Endothelial cell (in vitro differentiated cells): ENCODE data around the gene ING5. TPM values are rescaled to one million over a fixed set of nuclear protein-coding genes. Genes with fewer than 3 reads are reported as not detected.

Source experiments
- DNase-seq: peaks from one replicate; pipeline ENCODE4 v3.0.0; 2021; ENCODE audit warnings: low spot score
- H3K27ac Mint-ChIP-seq: one replicate; pipeline ENCODE4 v1.8.0; 2021; ENCODE audit warnings: mixed read lengths, inconsistent platforms; ENCODE audit not compliant: unreplicated experiment
- H3K27me3 Mint-ChIP-seq: one replicate; pipeline ENCODE4 v1.8.0; 2021; ENCODE audit warnings: mild to moderate bottlenecking, moderate library complexity, mixed read lengths, inconsistent platforms; ENCODE audit not compliant: unreplicated experiment
- H3K36me3 Mint-ChIP-seq: one replicate; pipeline ENCODE4 v1.8.0; 2021; ENCODE audit warnings: mild to moderate bottlenecking, low read depth, mixed read lengths, inconsistent platforms; ENCODE audit not compliant: unreplicated experiment
- H3K4me1 Mint-ChIP-seq: one replicate; pipeline ENCODE4 v1.8.0; 2021; ENCODE audit warnings: mild to moderate bottlenecking, mixed read lengths, inconsistent platforms; ENCODE audit not compliant: unreplicated experiment
- H3K4me3 Mint-ChIP-seq: one replicate; pipeline ENCODE4 v1.8.0; 2021; ENCODE audit warnings: mild to moderate bottlenecking, mixed read lengths, inconsistent platforms; ENCODE audit not compliant: unreplicated experiment
- H3K9me3 Mint-ChIP-seq: one replicate; pipeline ENCODE4 v1.8.0; 2021; ENCODE audit warnings: mixed read lengths, inconsistent platforms; ENCODE audit not compliant: unreplicated experiment
- total RNA-seq: library from RNA; stranded (reverse); fragmentation: NEBNext Ultra II Directional; extraction: Animal tissue kit (Norgen Biotek cat#: 25700); gene quantifications from one replicate; pipeline ENCODE4 v1.2.1, GENCODE V29; 2021; ENCODE audit not compliant: unreplicated experiment
- TF ChIP-seq, protein P1 (sequence below): fragments of 200-600 bp; sonication (generic); IDR thresholded peaks from one replicate; pipeline ENCODE4 v1.5.0; 2021; ENCODE audit warnings: antibody characterized with exemption; ENCODE audit not compliant: unreplicated experiment

ING5 gene
- total RNA-seq, 1 donor from 2014 or later: 19.9 TPM

DNA sequence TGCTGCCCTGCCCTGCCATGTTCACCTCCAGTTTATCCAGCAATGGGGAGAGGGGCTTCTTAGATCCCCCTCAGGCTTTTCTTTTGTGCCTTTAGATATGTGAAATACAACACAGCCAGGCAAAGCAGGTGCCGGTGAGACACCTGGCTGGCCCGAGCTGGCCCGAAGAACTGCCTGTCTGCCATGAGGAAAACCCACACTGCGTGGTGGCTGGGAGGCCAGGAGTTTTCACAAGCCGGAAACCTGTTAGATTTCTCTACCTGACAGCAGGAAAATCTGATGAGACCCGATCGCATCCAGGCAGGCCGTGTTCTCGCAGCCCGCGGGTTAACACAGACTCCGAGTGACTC lies 69.1 kb downstream of the ING5 start:
- no peak overlapping the region for H3K27ac Mint-ChIP-seq

DNA sequence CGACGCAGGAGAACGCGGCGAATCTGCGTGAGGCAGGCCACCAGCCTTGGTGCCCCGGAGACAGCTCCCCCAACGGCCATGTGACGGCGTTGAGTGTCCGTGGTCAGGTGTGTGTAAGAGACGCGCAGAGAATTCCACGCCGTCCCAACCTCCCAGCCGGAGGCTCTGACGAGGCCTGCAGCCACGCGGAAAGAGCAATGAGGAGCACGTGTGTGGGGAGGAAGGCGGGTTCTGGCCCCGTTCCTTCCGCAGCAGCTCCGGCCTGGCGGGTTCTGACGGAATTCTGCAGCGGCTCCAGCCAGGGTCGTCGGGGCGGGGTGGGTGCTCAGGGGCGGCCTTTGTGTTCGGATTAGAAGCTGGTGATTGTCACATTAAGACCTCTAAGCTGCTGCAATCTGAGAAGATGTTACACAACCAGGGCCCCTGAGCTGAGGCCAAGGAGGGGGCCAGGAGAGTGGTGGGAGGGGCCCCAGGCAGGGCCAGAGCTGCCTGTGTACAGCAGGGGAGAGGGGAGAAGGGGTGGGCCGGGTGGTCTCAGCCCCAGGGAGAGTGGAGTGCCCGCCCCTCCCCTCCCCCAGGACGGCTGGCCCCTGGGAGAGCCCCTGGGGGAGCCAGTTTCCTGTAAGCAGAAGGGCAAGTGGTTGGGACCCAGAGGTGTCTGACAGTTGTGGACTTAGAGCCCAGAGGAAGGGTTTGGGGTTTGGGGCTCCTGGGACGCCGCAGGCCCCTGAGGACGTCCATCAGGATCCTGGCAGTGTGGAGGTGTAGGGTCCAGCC lies 69.6 kb downstream of the ING5 start:
- H3K36me3 Mint-ChIP-seq: peaks cover 3% of the 10 kb centered on the region
- H3K27me3 Mint-ChIP-seq: no peaks in the 10 kb centered on the region
- H3K4me3 Mint-ChIP-seq: no peak overlapping the region
- no peaks in the 10 kb centered on the region for H3K9me3 Mint-ChIP-seq
- TF ChIP-seq, protein P1, sequence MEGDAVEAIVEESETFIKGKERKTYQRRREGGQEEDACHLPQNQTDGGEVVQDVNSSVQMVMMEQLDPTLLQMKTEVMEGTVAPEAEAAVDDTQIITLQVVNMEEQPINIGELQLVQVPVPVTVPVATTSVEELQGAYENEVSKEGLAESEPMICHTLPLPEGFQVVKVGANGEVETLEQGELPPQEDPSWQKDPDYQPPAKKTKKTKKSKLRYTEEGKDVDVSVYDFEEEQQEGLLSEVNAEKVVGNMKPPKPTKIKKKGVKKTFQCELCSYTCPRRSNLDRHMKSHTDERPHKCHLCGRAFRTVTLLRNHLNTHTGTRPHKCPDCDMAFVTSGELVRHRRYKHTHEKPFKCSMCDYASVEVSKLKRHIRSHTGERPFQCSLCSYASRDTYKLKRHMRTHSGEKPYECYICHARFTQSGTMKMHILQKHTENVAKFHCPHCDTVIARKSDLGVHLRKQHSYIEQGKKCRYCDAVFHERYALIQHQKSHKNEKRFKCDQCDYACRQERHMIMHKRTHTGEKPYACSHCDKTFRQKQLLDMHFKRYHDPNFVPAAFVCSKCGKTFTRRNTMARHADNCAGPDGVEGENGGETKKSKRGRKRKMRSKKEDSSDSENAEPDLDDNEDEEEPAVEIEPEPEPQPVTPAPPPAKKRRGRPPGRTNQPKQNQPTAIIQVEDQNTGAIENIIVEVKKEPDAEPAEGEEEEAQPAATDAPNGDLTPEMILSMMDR: no peak
- H3K27ac Mint-ChIP-seq: no peak overlapping the region
- DNase-seq: no peak
- H3K4me1 Mint-ChIP-seq: peaks cover 2% of the 10 kb centered on the region

More for the DNA sequence above, 69.1 kb downstream of the ING5 start:
- no peaks in the 10 kb centered on the region for H3K9me3 Mint-ChIP-seq
- H3K4me1 Mint-ChIP-seq: peaks cover 2% of the 10 kb centered on the region
- H3K36me3 Mint-ChIP-seq: no peaks in the 10 kb centered on the region
- H3K27me3 Mint-ChIP-seq: no peaks in the 10 kb centered on the region
- no peak for DNase-seq
- H3K4me3 Mint-ChIP-seq: no peak overlapping the region
- TF ChIP-seq, protein P1: no peak

DNA sequence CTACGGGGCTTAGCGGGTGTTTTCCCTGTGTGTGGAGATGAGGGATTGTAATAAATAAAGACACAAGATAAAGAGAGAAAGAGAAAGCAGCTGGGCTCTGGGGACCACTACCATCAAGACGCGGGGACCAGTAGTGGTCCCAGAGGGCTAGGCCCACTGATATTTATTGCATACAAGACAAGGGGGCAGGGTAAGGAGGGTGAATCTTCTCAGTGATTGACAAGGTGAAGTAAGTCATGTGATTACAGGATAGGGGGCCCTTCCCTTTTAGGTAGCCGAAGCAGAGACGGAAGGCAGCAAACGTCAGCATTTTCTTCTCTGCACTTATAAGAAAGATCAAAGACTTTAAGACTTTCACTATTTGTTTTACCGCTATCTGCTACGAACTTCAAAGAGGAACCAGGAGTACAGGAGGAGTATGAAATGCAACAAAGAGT lies 70.2 kb downstream of the ING5 start:
- no peaks in the 10 kb centered on the region for H3K27me3 Mint-ChIP-seq
- no peaks in the 10 kb centered on the region for H3K9me3 Mint-ChIP-seq
- no peak for DNase-seq
- H3K27ac Mint-ChIP-seq: peak overlapping the region; percentile 25
- TF ChIP-seq, protein P1: no peak
- no peak overlapping the region for H3K4me3 Mint-ChIP-seq
- peaks cover 3% of the 10 kb centered on the region for H3K36me3 Mint-ChIP-seq
- H3K4me1 Mint-ChIP-seq: peaks cover 2% of the 10 kb centered on the region

DNA sequence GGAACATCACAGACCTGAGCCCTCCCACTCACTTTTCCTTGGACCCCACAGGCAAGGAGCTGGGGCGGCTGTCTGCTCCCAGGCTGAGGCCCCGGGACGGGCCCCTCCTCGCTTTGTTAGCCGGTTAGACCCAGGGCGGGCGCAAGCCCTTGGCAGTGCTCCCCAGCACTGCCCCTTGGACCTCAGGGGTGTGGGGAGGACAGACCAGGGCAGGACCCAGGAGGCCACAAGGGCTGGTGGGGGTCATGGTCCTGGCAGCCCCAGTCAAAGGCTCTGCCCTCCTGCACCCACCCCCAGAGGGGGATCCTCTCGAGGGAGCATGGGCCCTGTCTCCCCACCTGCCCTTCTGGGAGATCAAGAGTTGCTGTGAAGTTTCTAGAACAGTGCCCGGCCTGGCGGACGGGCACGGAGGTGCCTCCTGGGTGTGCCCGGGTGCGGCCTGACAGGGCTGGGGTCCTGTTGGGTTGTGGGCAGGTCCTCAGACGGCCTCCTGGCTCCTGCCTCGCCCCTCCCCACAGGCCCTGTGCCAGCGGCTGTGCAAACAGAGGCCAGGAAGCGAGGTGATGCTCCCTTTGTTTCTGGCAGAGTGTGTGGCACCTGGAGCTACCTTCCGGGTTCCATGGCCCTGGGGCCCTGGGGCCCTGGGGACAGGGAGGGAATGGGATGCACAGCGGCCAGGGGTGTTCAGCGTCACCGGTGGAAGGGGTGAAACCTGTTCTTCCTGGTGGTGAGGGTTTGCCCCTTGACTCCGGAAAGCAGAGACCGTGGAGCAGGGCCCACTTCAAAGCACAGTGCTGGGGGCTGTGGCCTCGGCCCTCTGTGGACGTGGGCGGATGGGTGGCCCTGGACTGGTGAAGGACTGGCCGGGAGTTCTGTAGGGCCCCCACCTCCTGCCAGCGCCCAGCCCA lies 71.9 kb downstream of the ING5 start:
- H3K36me3 Mint-ChIP-seq: peaks cover 3% of the 10 kb centered on the region
- no peak overlapping the region for H3K4me3 Mint-ChIP-seq
- TF ChIP-seq, protein P1: no peak
- peak; percentile 2 for DNase-seq
- H3K27ac Mint-ChIP-seq: no peak overlapping the region
- peaks cover 5% of the 10 kb centered on the region for H3K27me3 Mint-ChIP-seq
- H3K9me3 Mint-ChIP-seq: no peaks in the 10 kb centered on the region
- peaks cover 2% of the 10 kb centered on the region for H3K4me1 Mint-ChIP-seq
